AG04449 (cell line): ENCODE data around the gene PODNL1.

ENCODE experiments used
- CTCF ChIA-PET: fragments of 350-600 bp; formaldehyde crosslinking; extraction: SDS; loops from one replicate; lab custom pipeline; 2021; ENCODE audit warnings: antibody characterized with exemption; lab: Yijun Ruan, JAX
- POLR2A ChIA-PET: fragments of 400-600, 350-600 bp; formaldehyde crosslinking; extraction: SDS; loops from one replicate; lab custom pipeline; 2020; ENCODE audit warnings: antibody characterized with exemption, inconsistent platforms; lab: Yijun Ruan, JAX
- DNase-seq: peaks from one replicate; pipeline ENCODE4 v3.0.0-alpha.2; 2010; ENCODE audit warnings: low read depth, low spot score
- H3K4me3 ChIP-seq: 2 replicates; pipeline ENCODE4 v1.5.1; 2011; ENCODE audit warnings: low read depth, mild to moderate bottlenecking, control low read depth, low read length
- CTCF ChIP-seq: IDR thresholded peaks from one replicate; pipeline ENCODE4 v1.5.1; 2011; ENCODE audit warnings: mild to moderate bottlenecking, moderate library complexity, low read length, control low read depth, inconsistent platforms; ENCODE audit not compliant: insufficient read depth; ENCODE audit errors: missing control alignments

PODNL1 gene

GRCh38 chr19:13920524-13920923 lies 17.7 kb downstream of the PODNL1 start:
- ChIA-PET CTCF (interaction anchor here (1.2 kb wide), 1 partner anchor 17 kb away, joined by 5 read pairs; no protein-coding TSS in a partner anchor), POLR2A (interaction anchor here (0.7 kb wide), 1 partner anchor 43 kb away, joined by 3 read pairs; no protein-coding TSS in a partner anchor)
- no peak for TF ChIP-seq CTCF
- no peak overlapping the region for H3K4me3 ChIP-seq
- DNase-seq = no peak

GRCh38 chr19:13918726-13919411 lies 19.3 kb downstream of the PODNL1 start:
- ChIA-PET CTCF (interaction anchor here (1.5 kb wide), 1 partner anchor 157 kb away, joined by 4 read pairs; no protein-coding TSS in a partner anchor), POLR2A (no interaction called here)
- DNase-seq = no peak
- no peak for TF ChIP-seq CTCF
- H3K4me3 ChIP-seq = no peak overlapping the region

- DNase-seq = no peak
- CTCF ChIA-PET = interaction anchor here (1.5 kb wide), 1 partner anchor 158 kb away, joined by 4 read pairs; no protein-coding TSS in a partner anchor
- POLR2A ChIA-PET = no interaction called here
- no peak overlapping the region for H3K4me3 ChIP-seq
- no peak for TF ChIP-seq CTCF
These were observed 20.3 kb downstream of the PODNL1 start for GRCh38 chr19:13917888-13918406.

- TF ChIP-seq CTCF = no peak
- CTCF ChIA-PET = no interaction called here
- POLR2A ChIA-PET = interaction anchor here (0.7 kb wide), 1 partner anchor 12 kb away, joined by 3 read pairs; no protein-coding TSS in a partner anchor
- H3K4me3 ChIP-seq = no peak overlapping the region
- no peak for DNase-seq
These were observed 23.4 kb downstream of the PODNL1 start for GRCh38 chr19:13914777-13915176.

- CTCF ChIA-PET = no interaction called here
- POLR2A ChIA-PET = no interaction called here
- no peak overlapping the region for H3K4me3 ChIP-seq
- no peak for TF ChIP-seq CTCF
- DNase-seq = no peak
These were observed 24.9 kb downstream of the PODNL1 start for GRCh38 chr19:13913352-13913751.

DNA sequence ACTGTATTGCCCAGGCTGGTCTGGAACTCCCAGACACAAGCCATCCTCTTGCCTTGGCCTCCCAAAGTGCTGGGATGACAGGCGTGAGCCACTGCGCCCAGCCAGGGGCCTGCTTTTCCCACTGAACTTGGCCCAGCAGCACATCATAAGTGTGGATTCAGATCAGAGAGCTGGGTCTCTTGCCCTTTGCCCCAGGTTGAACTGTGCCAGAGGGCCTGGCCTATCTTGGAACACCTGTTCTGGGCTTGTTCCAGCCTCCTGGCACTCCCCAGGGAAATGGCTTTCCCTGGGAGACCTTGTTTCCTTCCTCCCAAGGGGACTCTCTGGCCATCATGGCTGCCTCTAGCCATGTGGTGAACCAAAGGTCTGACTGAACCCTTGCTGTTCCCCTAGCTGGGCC lies 28.8 kb downstream of the PODNL1 start:
- CTCF ChIA-PET = interaction anchor here (1.8 kb wide), 1 partner anchor 15 kb away, joined by 4 read pairs; no protein-coding TSS in a partner anchor
- DNase-seq = no peak
- TF ChIP-seq CTCF = no peak
- POLR2A ChIA-PET = no interaction called here
- H3K4me3 ChIP-seq = no peak overlapping the region
